SU-DHL-6 (cell line): ENCODE measurements around the gene TIPIN.
A peak's percentile ranks its signal among the peaks of the same experiment; 100 is the strongest.

Experiments
- H2AFZ ChIP-seq: fragments of 200-600 bp; sonication (generic); 2 replicates; pipeline ENCODE4 v1.6.1; 2014; ENCODE audit warnings: low read depth, mild to moderate bottlenecking, moderate library complexity, mixed read lengths, antibody characterized with exemption, low read length; ENCODE audit not compliant: severe bottlenecking
- H3F3A ChIP-seq: fragments of 200-600 bp; shearing (Covaris generic); 2 replicates; pipeline ENCODE4 v1.6.0; 2016; ENCODE audit warnings: antibody characterized with exemption, mild to moderate bottlenecking; ENCODE audit not compliant: insufficient read depth
- H3K27ac ChIP-seq: fragments of 200-600 bp; sonication (generic); 2 replicates; pipeline ENCODE4 v1.5.1; 2016; ENCODE audit warnings: low read depth, mild to moderate bottlenecking, low read length, moderate library complexity, mixed read lengths
- H3K27me3 ChIP-seq: fragments of 200-600 bp; sonication (generic), shearing (Covaris generic); 2 replicates; pipeline ENCODE4 v1.6.0; 2014; ENCODE audit warnings: mild to moderate bottlenecking, low read length
- H3K36me3 ChIP-seq: fragments of 200-600 bp; sonication (generic); 2 replicates; pipeline ENCODE4 v1.6.1; 2014; ENCODE audit warnings: mild to moderate bottlenecking, low read length, mixed read lengths
- H3K4me2 ChIP-seq: fragments of 300-600, 200-600 bp; shearing (Covaris generic), sonication (generic); 2 replicates; pipeline ENCODE4 v1.6.0; 2014; ENCODE audit warnings: low read length, low read depth, mild to moderate bottlenecking; ENCODE audit not compliant: poor library complexity, severe bottlenecking
- H3K4me3 ChIP-seq: fragments of 200-600 bp; sonication (generic); 2 replicates; pipeline ENCODE4 v1.5.1; 2014; ENCODE audit warnings: antibody characterized with exemption, low read length, mild to moderate bottlenecking, mixed read lengths; ENCODE audit not compliant: insufficient read depth, poor library complexity, severe bottlenecking
- H3K79me2 ChIP-seq: fragments of 200-600 bp; sonication (generic); 2 replicates; pipeline ENCODE4 v1.6.1; 2014; ENCODE audit warnings: mild to moderate bottlenecking, low read length, moderate library complexity; ENCODE audit not compliant: insufficient read depth
- H3K9ac ChIP-seq: fragments of 200-600 bp; sonication (generic); 2 replicates; pipeline ENCODE4 v1.7.0; 2014; ENCODE audit warnings: mild to moderate bottlenecking, low read length
- H3K9me2 ChIP-seq: fragments of 200-600 bp; sonication (generic); replicated peaks from 2 replicates; pipeline ENCODE4 v1.6.1; 2014; ENCODE audit warnings: low read length; ENCODE audit not compliant: insufficient read depth
- H3K9me3 ChIP-seq: fragments of 200-600 bp; sonication (generic); 2 replicates; pipeline ENCODE4 v1.6.1; 2014; ENCODE audit warnings: low read length, mixed read lengths; ENCODE audit not compliant: insufficient read depth
- H4K20me1 ChIP-seq: fragments of 200-600 bp; sonication (generic); 2 replicates; pipeline ENCODE4 v1.6.1; 2014; ENCODE audit warnings: low read depth, mild to moderate bottlenecking, antibody characterized with exemption, low read length, moderate library complexity, mixed read lengths
- CTCF ChIP-seq: fragments of 200-600 bp; sonication (generic); IDR thresholded peaks from one replicate; pipeline ENCODE4 v1.5.1; 2017; ENCODE audit warnings: antibody characterized with exemption, mild to moderate bottlenecking, low read length, moderate library complexity; ENCODE audit not compliant: insufficient read depth, poor library complexity, severe bottlenecking
- EZH2phosphoT487 ChIP-seq: fragments of 200-600 bp; sonication (generic), shearing (Covaris generic); conservative IDR thresholded peaks from 2 replicates; pipeline ENCODE4 v1.6.1; 2018; ENCODE audit warnings: mild to moderate bottlenecking, antibody characterized with exemption, low read length, moderate library complexity, mixed read lengths

The TIPIN gene

DNA sequence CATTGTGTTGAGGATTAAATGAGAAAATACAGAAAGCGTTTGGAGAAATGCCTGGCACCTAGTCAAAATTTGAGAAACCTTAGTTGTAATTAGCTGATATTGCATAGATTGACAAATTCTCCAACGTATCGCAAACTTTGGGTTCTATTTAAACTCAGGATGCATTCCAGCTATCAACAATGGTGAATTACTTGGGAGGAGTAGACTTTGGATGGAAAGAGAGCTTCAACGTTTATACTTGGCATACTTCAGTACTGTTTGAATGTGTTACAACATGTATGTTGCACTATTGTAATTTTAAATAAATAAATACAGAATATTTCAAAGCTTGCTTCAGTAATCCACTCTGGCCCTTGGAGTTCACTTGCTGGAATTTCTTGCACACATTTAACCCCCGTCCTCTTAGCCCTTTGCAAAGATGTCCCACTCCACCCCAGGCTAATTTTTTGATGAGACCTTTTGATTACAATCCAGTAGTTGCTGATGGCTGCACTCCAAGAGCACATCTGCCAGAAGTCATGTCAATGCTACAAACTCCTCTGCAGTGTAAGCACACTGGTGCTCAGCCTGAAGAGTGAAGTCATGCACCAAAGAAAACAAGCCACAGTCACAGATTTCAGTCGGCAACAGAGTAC is 67.8 kb downstream of the TIPIN start:
- no peak overlapping the region for H3K4me2 ChIP-seq
- TF ChIP-seq CTCF (no peak), EZH2phosphoT487 (no peak)
- H3K79me2 ChIP-seq, result no peaks in the 10 kb centered on the region
- H3K9me2 ChIP-seq, result no peaks in the 10 kb centered on the region
- H3K4me3 ChIP-seq, result no peak overlapping the region
- no peak overlapping the region for H3K9ac ChIP-seq
- H3K27me3 ChIP-seq, result no peaks in the 10 kb centered on the region
- H3K36me3 ChIP-seq, result no peaks in the 10 kb centered on the region
- no peak overlapping the region for H2AFZ ChIP-seq
- H3K27ac ChIP-seq, result no peak overlapping the region
- no peaks in the 10 kb centered on the region; the same call in 1 of the 2 replicates for H3F3A ChIP-seq
- no peaks in the 10 kb centered on the region for H4K20me1 ChIP-seq
- no peaks in the 10 kb centered on the region for H3K9me3 ChIP-seq

- H3K9me2 ChIP-seq, result no peaks in the 10 kb centered on the region
- H3K36me3 ChIP-seq, result no peaks in the 10 kb centered on the region
- H4K20me1 ChIP-seq, result no peaks in the 10 kb centered on the region
- H3K4me2 ChIP-seq, result no peak overlapping the region
- TF ChIP-seq EZH2phosphoT487, result no peak
- H2AFZ ChIP-seq, result no peak overlapping the region
- no peaks in the 10 kb centered on the region; the same call in 1 of the 2 replicates for H3F3A ChIP-seq
- H3K4me3 ChIP-seq, result no peak overlapping the region
- no peak overlapping the region for H3K9ac ChIP-seq
- H3K27ac ChIP-seq, result no peak overlapping the region
- H3K79me2 ChIP-seq, result no peaks in the 10 kb centered on the region
- no peaks in the 10 kb centered on the region for H3K9me3 ChIP-seq
- no peaks in the 10 kb centered on the region for H3K27me3 ChIP-seq
Measured at GRCh38 chr15:66288093-66288492, 68.4 kb downstream of the TIPIN start.

DNA sequence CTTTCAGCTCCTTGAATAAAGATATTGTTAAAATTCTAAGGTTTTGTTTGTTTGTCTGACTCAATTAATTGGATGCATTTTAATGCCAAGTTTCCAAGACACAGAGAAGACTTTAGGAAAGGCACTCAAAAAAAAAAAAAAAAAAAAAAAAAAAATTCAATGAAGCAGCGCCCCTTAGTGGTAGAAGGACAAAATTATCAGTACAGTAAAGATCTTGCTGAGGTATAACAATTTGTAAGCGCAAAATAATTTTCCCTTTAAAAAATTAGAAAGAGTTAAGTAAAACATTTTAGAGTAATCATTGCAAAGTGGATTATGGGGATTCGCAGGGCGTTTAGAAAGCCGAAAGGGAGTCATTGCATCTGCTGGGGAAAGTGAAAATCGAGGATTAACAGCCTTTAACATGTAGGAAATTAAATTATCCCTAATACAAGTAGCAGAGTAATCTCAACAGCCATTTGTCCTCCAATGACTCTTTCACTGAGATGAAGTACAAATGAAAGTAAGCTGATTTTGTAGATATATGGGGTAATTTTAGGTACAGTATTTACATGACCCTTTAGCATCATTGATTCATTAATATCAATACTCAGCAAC is 68.9 kb downstream of the TIPIN start:
- no peaks in the 10 kb centered on the region for H3K79me2 ChIP-seq
- H3K27ac ChIP-seq, result no peak overlapping the region
- no peaks in the 10 kb centered on the region for H3K36me3 ChIP-seq
- H3K9me2 ChIP-seq, result no peaks in the 10 kb centered on the region
- H2AFZ ChIP-seq, result no peak overlapping the region
- H4K20me1 ChIP-seq, result no peaks in the 10 kb centered on the region
- H3K4me3 ChIP-seq, result no peak overlapping the region
- no peak overlapping the region for H3K4me2 ChIP-seq
- H3K27me3 ChIP-seq, result no peaks in the 10 kb centered on the region
- H3F3A ChIP-seq, result no peaks in the 10 kb centered on the region; the same call in 1 of the 2 replicates
- H3K9ac ChIP-seq, result no peak overlapping the region
- TF ChIP-seq CTCF, result peak; percentile 71
- TF ChIP-seq EZH2phosphoT487, result no peak
- no peaks in the 10 kb centered on the region for H3K9me3 ChIP-seq
